Spleen (tissue), 11 donors: ENCODE data around the gene CETP. TPM values are rescaled to one million over a fixed set of nuclear protein-coding genes. Genes with fewer than 3 reads are reported as not detected.

Source experiments
- DNase-seq: peaks from one replicate; pipeline ENCODE4 v3.0.0-alpha.2; 2020
- H3K27ac ChIP-seq, 8 donors: fragments of 200-600 bp; sonication (generic) in 7 of 8; 1 replicate in 4 of 8; 2 replicates in 4 of 8; pipeline versions ENCODE4 v1.5.0 to v1.8.0; 2016 to 2021; ENCODE audit warnings: inconsistent platforms in 4 of 8, mild to moderate bottlenecking in 4 of 8, moderate library complexity in 1 of 8
- H3K27me3 ChIP-seq, 7 donors: fragments of 200-600 bp; sonication (generic) in 6 of 7; replicated peaks in 1 of 7; 1 replicate in 4 of 7; 2 replicates in 3 of 7; pipeline versions ENCODE4 v1.5.0 to v1.8.0; 2016 to 2021; ENCODE audit warnings: inconsistent platforms in 3 of 7, mild to moderate bottlenecking in 1 of 7
- H3K36me3 ChIP-seq, 6 donors: fragments of 200-600 bp; sonication (generic) in 5 of 6; 1 replicate in 4 of 6; 2 replicates in 2 of 6; pipeline versions ENCODE4 v1.5.0 to v1.8.0; 2016 to 2021; ENCODE audit warnings: inconsistent platforms in 2 of 6
- H3K4me1 ChIP-seq, 6 donors: fragments of 200-600 bp; sonication (generic) in 5 of 6; 1 replicate in 3 of 6; 2 replicates in 3 of 6; pipeline versions ENCODE4 v1.5.0 to v1.8.0; 2016 to 2021; ENCODE audit warnings: inconsistent platforms in 3 of 6
- H3K4me3 ChIP-seq, 8 donors: fragments of 200-600 bp; sonication (generic) in 7 of 8; 1 replicate in 4 of 8; 2 replicates in 4 of 8; pipeline versions ENCODE4 v1.5.0 to v1.8.0; 2016 to 2021; ENCODE audit warnings: inconsistent platforms in 4 of 8, mild to moderate bottlenecking in 4 of 8, moderate library complexity in 2 of 8
- H3K9me3 ChIP-seq, 8 donors: fragments of 200-600 bp; sonication (generic) in 7 of 8; 1 replicate in 4 of 8; 2 replicates in 4 of 8; pipeline versions ENCODE4 v1.5.0 to v1.8.0; 2016 to 2021; ENCODE audit warnings: inconsistent platforms in 4 of 8
- CTCF ChIP-seq, 11 experiments: fragments of 200-600 bp in 7 of 11; fragments of 450-650 bp in 4 of 11; sonication (generic) in 4 of 11; IDR thresholded peaks in 8 of 11; conservative IDR thresholded peaks in 3 of 11; 1 replicate in 7 of 11; 2 replicates in 4 of 11; pipeline versions ENCODE4 v1.4.0 to v1.8.0; 2016 to 2021; ENCODE audit warnings: antibody characterized with exemption in 11 of 11, inconsistent platforms in 4 of 11, mild to moderate bottlenecking in 1 of 11
- POLR2A ChIP-seq, 3 donors: fragments of 450-650 bp; IDR thresholded peaks; one replicate each; pipeline ENCODE4 v1.5.1; 2017; ENCODE audit warnings: antibody characterized with exemption in 3 of 3, mild to moderate bottlenecking in 1 of 3
- POLR2AphosphoS5 ChIP-seq, 3 donors: sonication (generic); formaldehyde crosslinking; IDR thresholded peaks; one replicate each; pipeline ENCODE4 v1.5.1; 2017; ENCODE audit warnings: antibody characterized with exemption in 3 of 3
- WGBS, 5 donors: extraction: QIAGEN DNeasy Blood & Tissue Kit in 3 of 5; methylation state at CpG; one replicate each; pipeline versions ENCODE4 v1.1.5 to v1.1.7; 2013 to 2018; 5-methylcytosine and 5-hydroxymethylcytosine counted together
- intact Hi-C: fragments of 100-400 bp; cut with DNase I; formaldehyde crosslinking; loops from one replicate; pipeline ENCODE4 v1.15.0; 2023; ENCODE audit warnings: low total_unique reads
- polyA plus RNA-seq, 3 donors: library from polyadenylated mRNA; stranded (reverse); fragments of 200-250 nt; gene quantifications; one replicate each; pipeline ENCODE4 v1.2.1, GENCODE V29; 2013
- total RNA-seq, 7 donors: library from RNA; depleted of rRNA in 3 of 7; stranded (reverse); fragments of >200 nt in 3 of 7; fragmentation: NEBNext Ultra II Directional in 4 of 7; extraction: Animal tissue kit (Norgen Biotek cat#: 25700) in 4 of 7; gene quantifications; one replicate each; pipeline versions ENCODE4 v1.1.0 to v1.2.1, GENCODE V29; 2016 to 2021
- donor health status: healthy with polysubstance abuse.
- donor health status: DM: no; HTN: no; CAD: no; lungs with moderate emphysema.
- donor health status: DM: no; HTN: no; CAD: no.
- donor health status: Bipolar disorder and iron deficiency.
- donor health status: healthy.
- donor health status: DM: no; HTN: no; CAD: no.
- donor health status: DM: yes; HTN: yes; CAD: no.

CETP gene
- total and polyA plus RNA-seq, 10 donors: 7.6 to 73.8 (median 32.0) TPM

- peaks cover 4 to 83% (median 54%) of the 10 kb centered on the region in 6 donors for H3K4me1 ChIP-seq
- DNase-seq: no peak
- no peak overlapping the region for H3K4me3 ChIP-seq
- H3K27ac ChIP-seq: peak overlapping the region in 4 of 8 donors; percentile 17 to 50 (median 27)
- no peaks in the 10 kb centered on the region for H3K9me3 ChIP-seq
- H3K27me3 ChIP-seq: no peaks in the 10 kb centered on the region
- TF ChIP-seq POLR2A (IDR thresholded peaks at IDR 0.05) (no peak), POLR2AphosphoS5 (IDR thresholded peaks at IDR 0.05) (peak; percentile 32 to 59 (median 46)), CTCF (IDR thresholded peaks at IDR 0.05 in 8 of 11, conservative IDR thresholded peaks at IDR 0.05 in 3 of 11) (peak in 1 of 11 experiments; percentile 5)
- intact Hi-C loops: no loop called here
- peaks cover 0 to 4% (median 0%) of the 10 kb centered on the region in 6 donors for H3K36me3 ChIP-seq
- 44 to 65% (median 55%) methylated on average over 8 of the region's 8 CpGs for WGBS, 5 donors
These were observed 9.4 kb downstream of the CETP start for GRCh38 chr16:56970934-56971767.

- intact Hi-C loops: no loop called here
- peak overlapping the region in 1 of 8 donors; percentile 21 for H3K27ac ChIP-seq
- H3K4me3 ChIP-seq: no peak overlapping the region
- no peak for DNase-seq
- H3K4me1 ChIP-seq: peaks cover 4 to 78% (median 51%) of the 10 kb centered on the region in 6 donors
- TF ChIP-seq POLR2AphosphoS5 (IDR thresholded peaks at IDR 0.05): no peak
- no peak for TF ChIP-seq POLR2A (IDR thresholded peaks at IDR 0.05)
- no peak for TF ChIP-seq CTCF (IDR thresholded peaks at IDR 0.05 in 8 of 11, conservative IDR thresholded peaks at IDR 0.05 in 3 of 11)
- 83 to 97% (median 95%) methylated on average over 3 of the region's 3 CpGs for WGBS, 5 donors
- H3K27me3 ChIP-seq: no peaks in the 10 kb centered on the region
- peaks cover 0 to 4% (median 0%) of the 10 kb centered on the region in 6 donors for H3K36me3 ChIP-seq
- no peaks in the 10 kb centered on the region for H3K9me3 ChIP-seq
These were observed 10.0 kb downstream of the CETP start for GRCh38 chr16:56971768-56972043.

- H3K27me3 ChIP-seq: no peaks in the 10 kb centered on the region
- DNase-seq: no peak
- peaks cover 0 to 4% (median 0%) of the 10 kb centered on the region in 6 donors for H3K36me3 ChIP-seq
- TF ChIP-seq POLR2A (IDR thresholded peaks at IDR 0.05) (no peak), CTCF (IDR thresholded peaks at IDR 0.05 in 8 of 11, conservative IDR thresholded peaks at IDR 0.05 in 3 of 11) (no peak), POLR2AphosphoS5 (IDR thresholded peaks at IDR 0.05) (no peak)
- H3K4me1 ChIP-seq: peaks cover 4 to 75% (median 49%) of the 10 kb centered on the region in 6 donors
- intact Hi-C loops: no loop called here
- H3K9me3 ChIP-seq: no peaks in the 10 kb centered on the region
- peak overlapping the region in 1 of 8 donors; percentile 17 for H3K27ac ChIP-seq
- no peak overlapping the region for H3K4me3 ChIP-seq
- 64 to 71% (median 67%) methylated on average over 16 to 18 of the region's 18 CpGs for WGBS, 5 donors
These were observed 10.9 kb downstream of the CETP start for GRCh38 chr16:56972403-56973293.
